ENCODE data around the gene SMG6.
"Not testable (repeated sequence)": the region's sequence is repeated elsewhere in the genome, so short reads cannot be mapped to it uniquely, and the experiment has no call there.

SMG6 gene

GRCh38 chr17:2174468-2175293 lies 128.9 kb downstream of the SMG6 start:
- DNase-seq, result peak; percentile 10

DNA sequence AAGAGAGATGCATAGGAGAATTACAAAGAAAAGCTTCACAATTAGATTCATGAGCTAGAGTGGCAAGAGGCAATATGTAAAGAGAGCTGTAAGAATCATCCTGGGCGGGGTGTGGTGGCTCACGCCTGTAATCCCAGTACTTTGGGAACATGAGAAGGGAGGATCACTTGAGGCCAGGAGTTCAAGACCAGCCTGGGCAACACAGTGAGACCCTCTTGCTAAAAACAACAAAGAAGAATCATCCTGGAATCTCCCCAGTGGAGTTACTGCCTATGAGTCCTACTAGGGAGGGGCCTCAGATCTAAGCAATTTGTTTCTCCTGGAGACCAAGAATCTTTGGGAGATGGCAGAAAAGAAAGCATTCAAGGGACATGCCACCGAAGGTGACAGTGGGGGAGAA lies 129.6 kb downstream of the SMG6 start:
- DNase-seq, result no peak

DNA sequence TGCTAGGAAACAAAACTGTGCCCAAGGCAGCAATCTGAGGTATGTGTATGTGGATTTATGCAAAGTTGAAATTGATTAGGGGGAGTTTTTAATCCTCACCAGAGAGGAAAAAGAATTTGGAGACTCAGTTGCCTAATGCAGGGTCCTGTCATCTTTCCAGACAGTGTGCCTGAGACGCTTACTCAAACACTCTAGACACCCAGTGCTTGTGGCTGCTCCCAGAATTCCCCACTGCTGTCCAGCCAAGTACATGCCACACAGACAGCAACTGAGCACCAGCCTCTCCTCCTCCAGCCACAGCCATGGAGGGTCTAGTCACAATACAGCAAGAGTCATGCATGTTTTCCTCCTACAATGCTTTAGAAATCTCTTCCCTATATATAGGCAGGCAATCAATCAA lies 130.6 kb downstream of the SMG6 start:
- no peak for DNase-seq

DNA sequence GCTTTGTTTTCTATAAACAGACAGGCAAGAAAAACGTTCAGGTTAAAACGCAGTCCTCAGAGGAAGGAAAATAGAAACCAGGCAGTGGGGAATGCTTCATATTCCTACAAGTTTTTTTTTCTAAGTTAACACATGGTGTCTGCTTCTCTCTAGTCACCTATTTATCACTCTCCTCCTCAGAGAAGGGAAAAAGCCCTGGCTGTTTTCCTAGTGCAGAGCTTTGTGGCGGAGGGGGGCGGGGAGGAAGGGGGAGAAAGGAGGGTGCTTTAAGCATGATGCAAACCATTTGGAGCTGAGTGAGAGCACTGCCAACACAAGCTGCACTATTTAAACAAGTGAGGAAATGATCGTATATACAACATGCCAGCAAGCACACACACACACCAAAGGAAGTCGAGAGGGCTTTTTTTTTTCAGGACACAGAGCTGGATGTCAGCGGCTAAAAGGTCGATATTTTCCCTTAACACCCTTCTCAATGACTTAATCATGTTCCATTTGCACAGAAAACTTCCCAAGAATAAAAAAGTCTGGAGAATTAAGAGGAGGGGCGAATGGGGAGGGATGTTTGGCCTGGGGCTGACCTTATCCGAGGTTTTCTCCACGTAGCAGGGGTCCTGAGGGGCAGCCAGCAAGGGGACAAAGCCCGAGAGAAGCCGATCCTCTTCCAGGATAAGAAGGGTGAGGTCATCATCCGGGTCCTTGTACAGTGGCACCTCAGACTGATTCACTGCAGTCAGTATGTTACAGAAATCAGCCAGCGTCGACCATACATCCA lies 131.3 kb downstream of the SMG6 start:
- peak; percentile 68 for DNase-seq

DNA sequence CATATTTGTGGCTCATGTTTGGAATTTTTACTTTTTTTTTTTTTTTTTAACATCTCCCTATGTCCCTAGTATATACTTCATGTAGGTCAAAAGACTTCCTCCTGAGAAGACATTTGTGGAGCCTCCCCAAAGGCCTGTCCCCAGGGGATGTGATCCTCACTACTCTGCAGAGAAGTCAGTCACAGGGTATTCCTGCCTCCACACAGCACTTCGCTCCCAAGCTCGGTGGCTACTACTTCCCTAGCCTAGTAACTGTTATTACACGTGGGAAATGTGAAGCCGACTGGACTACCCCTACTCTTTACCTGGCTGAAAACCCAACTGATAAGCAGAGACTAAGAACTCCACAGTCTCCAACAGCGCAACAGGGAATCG lies 131.9 kb downstream of the SMG6 start:
- no peak for DNase-seq

DNA sequence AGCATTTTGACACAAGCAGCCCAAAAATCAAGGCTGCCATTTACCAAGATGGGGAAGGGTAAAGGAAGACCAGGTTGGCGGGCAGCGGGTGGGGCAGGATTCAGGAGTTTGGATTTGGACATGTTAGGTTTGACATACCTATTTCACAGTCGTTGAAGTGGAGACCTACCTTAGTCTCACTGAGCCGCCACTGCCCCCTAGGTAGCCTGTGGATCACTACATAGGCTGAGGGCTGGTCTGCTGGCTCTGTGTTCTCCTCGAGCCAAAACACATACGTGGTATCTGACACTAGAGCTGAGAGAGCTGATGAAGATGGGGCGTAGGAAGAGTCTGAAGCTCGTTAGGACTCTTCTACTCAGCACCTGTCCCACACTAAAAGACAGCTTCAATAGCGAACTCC lies 133.6 kb downstream of the SMG6 start:
- DNase-seq, result no peak

GRCh38 chr17:2165723-2166122 lies 137.9 kb downstream of the SMG6 start:
- DNase-seq, result not testable (repeated sequence)

- no peak for DNase-seq
Observed at GRCh38 chr17:2158396-2158780, 145.2 kb downstream of the SMG6 start.

DNA sequence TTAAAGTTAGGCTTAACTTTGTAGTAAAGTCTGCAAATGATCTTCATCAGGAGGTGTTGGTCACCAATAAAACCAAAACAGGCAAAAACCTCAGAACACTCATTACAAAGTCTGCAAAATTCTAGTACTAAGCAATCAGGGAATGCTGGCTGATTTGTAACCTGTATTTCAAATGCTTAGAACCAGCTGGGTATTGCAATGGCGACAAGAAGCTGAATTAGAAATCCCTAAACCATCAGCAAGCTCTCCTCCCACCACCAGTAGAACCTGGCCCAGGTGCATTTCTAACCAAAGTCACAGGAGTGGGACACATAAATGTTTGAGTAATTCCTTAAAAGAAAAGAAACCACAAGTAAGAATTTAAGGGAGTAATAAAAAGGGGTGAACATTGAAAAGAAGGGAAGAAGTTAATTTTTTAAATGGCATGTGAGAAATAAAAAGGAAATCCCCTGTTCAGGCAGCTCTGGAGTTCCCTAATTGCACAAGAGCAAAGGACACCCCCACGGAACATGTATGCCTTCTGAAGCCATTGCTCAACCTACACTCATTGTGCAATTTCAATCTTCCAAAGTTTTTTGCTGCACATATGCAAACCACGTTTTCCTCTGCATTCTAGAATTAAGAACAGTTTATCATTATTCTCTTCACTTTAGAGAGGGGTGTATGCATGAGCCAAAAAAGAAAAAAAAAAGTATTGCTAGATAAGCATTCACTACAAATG lies 145.8 kb downstream of the SMG6 start:
- DNase-seq, result no peak

DNA sequence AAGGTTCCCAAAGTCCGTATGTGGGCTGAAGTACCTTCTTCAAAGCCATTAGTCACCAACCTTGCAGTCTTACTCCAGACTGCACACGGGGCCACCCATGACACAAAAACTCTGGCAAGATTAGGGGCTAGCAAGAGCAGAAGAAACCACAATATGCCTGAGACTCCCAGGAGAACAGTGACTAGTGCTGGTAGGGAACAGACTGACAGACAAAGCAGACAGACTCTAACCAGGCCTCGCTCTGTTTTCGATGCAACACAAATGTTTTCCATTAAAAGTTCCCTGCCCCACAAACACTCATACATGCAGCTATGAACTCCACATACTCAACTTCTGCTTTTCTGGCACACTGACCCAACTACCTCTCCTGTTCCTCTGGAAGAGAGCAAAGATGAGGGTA lies 146.5 kb downstream of the SMG6 start:
- DNase-seq, result no peak

DNA sequence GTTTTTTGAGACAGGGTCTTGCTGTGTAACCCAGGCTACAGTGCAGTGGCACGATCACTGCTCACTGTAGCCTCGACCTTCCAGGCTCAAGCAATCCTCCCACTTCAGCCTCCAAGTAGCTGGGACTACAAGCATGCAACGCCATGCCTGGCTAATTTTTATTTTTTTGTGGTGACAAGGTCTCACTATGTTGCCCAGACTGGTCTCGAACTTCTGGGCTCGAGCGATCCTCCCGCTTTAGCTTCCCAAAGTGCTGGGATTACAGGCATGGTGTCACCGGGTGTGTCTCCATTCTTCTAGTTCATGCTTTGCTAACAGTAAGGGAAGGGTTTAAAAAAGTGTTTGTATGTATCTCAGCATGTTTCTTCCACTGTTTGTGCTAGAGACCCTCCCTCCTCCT lies 146.9 kb downstream of the SMG6 start:
- DNase-seq, result no peak

- no peak for DNase-seq
Observed at GRCh38 chr17:2155573-2155972, 148.0 kb downstream of the SMG6 start.

GRCh38 chr17:2151358-2152033 lies 152.1 kb downstream of the SMG6 start:
- DNase-seq, result no peak

DNA sequence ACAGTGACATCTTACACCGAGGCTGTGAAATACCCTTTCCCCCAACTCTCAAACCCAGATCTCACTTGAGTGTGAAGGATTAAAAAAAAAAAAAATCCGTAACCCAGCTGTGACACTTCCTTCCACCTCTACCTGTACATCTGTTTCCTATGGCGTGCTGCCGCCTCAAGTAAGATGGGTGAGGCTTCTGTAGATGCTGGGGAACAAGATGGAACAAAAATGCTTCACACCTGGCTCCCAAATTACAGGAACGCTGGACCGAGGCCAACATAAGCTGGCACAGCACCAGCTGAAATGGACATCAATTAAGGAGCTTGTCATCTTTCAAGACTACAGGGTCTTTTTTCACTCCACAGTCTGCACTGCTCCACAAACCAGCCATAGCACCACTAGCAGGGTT lies 152.8 kb downstream of the SMG6 start:
- no peak for DNase-seq

DNA sequence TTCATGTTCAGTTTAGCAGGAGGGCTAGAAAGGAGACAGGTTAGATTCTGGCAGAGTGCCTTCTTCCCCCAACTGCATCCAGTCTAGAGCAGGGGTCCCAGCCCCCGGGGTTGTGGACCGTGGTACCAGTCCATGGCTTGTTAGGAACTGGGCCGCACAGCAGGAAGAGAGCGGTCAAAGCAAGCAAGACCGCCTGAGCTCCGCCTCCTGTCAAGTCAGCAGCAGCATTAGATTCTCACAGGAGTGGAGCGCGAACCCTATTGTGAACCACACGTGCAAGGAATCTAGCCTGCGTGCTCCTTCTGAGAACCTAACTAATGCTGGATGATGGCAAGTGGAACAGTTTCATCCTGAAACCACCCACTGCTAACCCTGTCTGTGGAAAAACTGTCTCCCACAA lies 153.7 kb downstream of the SMG6 start:
- DNase-seq, result no peak

DNA sequence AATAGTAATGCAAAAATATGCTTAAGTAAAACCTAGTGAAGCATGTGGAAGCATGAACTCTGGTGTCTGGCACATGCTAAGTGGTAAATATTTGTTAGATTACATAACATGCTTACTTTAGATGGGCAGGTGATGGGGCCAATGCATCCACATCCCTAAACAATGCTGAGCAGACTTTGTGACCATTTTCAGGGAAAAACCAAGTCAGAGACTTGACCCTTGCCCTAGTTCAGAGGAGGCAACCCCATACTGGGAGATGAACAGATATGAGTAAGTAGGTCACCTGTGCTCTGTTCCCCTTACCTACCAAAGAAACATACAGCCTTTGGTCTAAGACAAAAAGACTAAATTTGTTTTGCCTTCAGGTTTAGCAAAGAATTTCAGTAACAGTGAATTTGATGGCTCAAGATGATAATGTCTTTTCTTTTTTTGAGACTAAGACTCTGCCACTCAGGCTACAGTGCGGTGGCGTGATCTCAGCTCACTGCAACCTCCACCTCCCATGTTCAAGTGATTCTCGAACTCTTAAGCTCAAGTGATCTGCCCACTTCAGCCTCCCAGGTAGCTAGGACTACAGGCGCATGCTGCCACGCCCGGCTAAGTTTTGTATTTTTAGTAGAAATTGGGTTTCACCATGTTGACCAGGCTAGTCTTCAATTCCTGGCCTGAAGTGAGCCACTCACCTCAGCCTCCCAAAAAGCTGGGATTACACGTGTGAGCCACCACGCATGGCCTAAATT lies 157.3 kb downstream of the SMG6 start:
- DNase-seq, result no peak

DNA sequence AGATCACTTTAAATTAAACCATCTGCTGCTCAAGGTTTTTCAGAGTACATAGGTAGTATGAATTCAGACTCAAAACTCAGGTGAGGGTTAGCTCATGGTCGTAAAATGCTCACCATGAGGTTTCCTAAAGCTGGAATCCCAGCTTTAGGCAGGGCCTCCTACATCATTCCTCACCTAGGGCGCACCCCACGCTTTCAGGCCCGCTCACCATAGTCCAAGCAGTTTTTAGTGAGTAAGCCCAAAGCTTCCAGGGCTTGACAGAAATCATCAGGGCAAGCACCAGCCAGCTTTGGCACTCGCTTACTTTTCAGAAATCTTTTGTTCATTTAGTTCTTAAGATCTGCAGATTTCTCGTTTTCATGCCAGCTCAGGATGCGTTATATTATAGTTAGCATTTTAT lies 158.9 kb downstream of the SMG6 start:
- DNase-seq, result no peak

DNA sequence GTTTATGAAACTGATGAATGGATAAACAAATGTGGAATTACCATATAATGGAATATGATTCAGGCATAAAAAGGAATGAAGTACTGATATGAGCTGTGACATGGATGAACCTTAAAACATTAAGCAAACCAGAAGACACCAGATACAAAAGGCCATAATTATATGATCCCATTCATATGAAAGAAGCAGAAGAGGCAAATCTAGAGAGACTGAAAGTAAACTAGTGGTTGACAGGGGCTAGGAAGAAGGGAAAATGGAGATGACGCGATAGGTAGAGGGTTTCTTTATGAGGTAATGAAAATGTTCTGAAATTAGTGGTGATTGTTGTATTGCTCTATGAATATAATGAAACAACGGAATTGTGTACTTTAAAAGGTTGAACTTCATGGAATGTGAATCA lies 160.3 kb downstream of the SMG6 start:
- no peak for DNase-seq

DNA sequence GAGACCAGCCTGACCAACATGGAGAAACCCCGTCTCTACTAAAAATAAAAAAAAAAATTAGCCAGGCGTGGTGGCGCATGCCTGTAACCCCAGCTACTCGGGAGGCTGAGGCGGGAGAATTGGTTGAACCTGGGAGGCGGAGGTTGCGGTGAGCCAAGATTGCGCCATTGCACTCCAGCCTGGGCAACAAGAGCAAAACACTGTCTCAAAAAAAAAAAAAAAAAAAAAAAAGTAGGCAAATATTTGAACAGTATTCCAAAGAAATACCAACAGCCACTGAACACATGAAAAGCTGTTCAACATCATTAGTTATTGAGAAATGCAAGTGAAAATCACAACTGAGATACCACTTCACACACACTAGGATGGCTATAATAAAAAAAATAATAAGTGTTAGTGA lies 160.9 kb downstream of the SMG6 start:
- DNase-seq, result not testable (repeated sequence)

DNA sequence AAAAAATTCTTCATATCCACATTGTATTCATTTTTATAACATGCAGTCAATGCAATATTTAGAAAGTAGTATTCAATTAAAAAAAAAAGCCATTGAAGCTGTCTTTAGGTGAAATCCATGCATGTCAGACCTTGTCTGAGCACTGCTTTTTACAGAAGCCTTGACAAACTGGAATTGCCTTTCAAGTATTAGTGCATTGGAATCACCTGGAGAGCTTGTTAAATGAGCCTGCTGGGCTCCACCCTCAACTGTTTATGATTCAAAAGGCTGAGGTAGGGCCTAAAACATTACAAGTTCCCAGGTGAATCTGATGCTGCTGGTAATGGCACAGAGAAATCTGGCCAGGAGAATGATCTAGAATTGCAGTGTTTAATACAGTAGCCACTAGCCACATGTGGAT lies 162.9 kb downstream of the SMG6 start:
- DNase-seq, result no peak

DNA sequence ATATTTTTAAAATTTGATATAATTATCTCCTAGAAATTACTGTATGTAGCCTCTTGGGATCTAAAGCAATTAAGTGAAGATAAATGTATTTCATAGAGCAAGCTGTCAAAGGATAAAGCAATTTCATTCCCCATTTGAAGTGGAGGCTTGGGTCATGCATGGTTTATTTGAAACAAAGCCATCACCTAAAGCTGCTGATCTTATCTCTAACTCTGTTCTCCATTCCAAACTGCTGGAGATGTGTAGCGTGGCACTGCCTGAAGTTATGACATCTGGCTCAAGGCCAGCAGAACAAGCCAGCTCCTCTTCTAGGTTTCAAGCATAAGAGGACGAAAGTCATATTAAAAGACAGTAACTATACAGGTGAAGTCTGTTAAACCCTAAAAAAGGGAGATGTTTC lies 164.8 kb downstream of the SMG6 start:
- no peak for DNase-seq

DNA sequence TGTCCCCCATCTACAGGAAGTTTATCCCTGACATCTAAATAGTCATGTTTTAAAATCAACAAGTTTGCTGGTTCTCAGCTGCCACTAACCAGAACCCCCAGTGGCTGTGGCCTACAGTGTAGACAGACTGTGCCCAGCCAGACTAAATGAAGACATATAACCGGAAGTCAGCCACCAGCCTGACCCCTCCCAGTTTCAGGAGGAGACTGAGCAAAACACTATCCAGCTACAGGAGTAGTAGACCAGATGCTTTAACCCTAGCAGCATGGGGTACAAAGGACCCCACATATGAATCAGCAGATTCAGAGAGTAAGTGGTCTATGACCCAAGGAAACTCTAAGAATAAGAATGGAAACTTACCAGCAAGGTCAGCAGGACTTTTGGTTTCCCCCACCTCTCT lies 165.3 kb downstream of the SMG6 start:
- DNase-seq, result no peak

All from NCI-H1092 (cell line).